Measurements from ENCODE around the gene AANAT.

The AANAT gene

GRCh38 chr17:76469076-76469990 lies 1.9 kb downstream of the AANAT start:
- DNase-seq, result no peak

DNA sequence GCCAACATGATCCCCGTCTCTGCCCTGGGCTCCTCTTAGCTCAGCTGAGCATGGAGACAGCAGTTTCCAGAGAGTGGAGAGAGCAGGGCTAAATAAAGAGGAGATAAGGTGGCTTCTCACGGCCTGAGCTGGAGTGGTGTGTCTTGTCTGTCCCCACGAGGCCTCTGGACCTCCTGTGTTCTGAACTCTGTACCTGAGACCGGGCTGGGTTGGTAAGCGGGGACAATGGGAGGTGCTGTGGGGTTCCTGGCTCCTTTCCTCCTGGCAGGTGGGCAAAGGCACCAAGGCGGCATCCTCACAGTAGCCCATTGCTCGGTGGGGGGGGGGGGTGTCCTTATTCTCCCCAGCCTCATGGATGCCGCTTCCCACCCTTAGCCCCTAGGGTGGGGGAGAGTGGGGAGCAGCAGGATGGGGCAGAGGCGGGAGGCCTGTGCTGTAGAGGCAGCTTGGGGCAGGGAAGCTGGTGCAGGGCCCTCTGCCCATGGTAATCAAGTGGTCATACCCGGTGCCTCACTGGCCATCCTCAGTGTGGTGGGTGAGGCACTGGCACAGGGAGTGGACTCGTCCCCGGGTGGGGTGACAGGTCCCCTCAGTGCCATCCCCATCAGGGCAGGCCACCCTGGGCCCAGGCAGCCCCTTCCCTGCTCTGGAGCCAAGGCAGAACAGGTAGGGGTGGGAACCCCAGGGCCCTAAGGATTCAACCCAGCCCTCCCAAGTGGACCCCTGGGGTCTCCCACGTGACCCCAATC lies 2.8 kb downstream of the AANAT start:
- no peak for DNase-seq

GRCh38 chr17:76471498-76472257 lies 4.3 kb downstream of the AANAT start:
- DNase-seq, result no peak

GRCh38 chr17:76472258-76472645 lies 4.8 kb downstream of the AANAT start:
- DNase-seq, result no peak

- no peak for DNase-seq
Observed at GRCh38 chr17:76472726-76473125, 5.3 kb downstream of the AANAT start.

DNA sequence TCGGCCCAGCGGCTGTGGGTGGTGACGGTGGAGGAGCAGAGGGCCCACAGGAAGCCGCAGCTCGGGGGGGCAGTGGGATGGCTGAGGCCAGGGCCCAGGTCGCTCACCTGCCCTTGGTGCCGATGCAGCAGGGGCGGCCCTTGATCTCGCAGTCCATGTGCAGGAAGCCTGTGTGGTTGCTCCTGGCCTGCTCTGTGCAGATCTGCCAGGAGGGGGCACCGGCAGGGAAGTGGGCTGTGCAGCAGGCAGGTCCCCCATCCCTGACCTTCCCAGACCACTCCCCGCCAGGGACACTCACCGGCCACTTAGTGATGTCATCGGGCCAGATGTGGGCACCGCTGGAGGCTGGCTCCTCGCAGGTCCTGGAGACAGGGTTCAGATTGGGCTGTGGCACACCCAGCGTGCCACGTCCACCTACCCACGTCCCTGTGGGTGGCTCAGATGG lies 6.2 kb downstream of the AANAT start:
- DNase-seq, result no peak

GRCh38 chr17:76474238-76474637 lies 6.8 kb downstream of the AANAT start:
- no peak for DNase-seq

DNA sequence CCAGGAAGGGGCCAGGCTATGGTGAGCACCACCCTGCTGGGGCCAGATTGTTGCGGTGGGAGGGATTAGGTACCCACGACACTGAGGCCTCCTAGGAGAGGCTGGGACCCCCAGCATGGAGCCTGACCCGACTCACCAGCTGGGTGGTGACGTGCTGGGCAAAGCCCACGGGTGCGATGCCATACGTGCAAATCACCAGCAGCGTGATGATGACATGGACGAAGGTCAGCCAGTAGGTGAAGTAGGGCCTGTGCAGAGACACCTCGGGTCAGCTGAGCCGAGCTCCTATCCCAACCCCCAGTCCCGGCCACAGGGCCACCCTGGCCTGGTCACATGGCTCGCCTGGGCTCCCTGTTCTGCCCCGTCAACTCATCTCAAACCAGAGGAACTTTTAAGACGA lies 7.5 kb downstream of the AANAT start:
- DNase-seq, result no peak

DNA sequence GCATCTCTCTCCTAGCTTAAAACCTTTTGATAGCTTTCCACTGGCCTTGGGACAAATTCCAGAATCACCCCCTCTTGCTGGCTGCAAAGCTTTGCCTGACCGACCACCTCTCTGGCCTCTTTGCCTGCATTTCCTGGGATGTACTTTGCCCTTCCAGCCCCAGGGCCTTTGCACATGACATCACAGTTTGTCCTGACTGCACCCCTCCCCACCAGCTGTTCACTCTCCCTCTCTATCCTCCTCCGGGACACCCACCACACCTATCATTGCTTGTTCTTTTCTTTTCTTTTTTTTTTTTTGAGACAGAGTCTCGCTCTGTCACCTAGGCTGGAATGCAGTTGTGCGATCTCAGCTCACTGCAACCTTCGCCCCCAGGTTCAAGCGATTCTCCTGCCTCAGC lies 7.9 kb downstream of the AANAT start:
- no peak for DNase-seq

DNA sequence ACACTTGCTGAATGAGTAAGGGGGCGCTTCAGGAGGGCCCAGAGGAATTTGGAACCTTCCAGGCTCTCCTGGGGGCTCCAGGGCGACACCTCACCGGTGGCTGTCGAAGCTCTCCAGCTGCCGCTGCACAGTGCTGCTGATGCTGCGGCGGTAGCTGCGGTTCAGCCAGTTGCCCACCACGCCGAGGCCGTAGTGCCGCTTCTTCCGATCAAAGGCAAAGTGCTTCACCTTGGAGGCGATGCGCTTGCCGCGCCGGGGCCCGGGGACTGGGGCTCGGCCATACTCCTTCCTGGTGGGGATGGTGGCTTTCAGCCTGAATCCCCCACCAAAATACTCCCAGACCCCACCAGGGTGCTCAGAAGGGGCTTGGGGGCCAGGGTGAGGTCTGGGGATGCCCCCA lies 9.3 kb downstream of the AANAT start:
- no peak for DNase-seq

DNA sequence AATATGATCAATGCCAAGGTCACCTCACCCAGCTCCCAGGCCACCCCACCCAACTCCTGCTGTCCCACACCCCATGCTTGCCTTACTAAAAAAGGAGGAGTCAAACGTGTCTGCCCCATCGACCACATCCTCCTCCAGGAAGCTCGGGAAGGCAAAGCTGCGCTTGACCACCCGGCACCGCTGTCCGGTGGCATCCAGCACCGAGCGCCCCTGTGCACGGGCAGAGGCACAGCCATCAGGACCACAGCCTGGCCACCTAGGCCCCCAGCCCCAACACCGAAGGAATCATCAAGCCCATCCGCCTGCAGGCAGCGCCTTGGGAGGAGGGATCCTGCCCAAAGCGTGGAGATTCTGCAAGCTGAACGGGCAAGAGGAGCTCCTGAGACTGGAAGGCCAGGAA lies 10.2 kb downstream of the AANAT start:
- no peak for DNase-seq

- DNase-seq, result no peak
Observed at GRCh38 chr17:76478097-76478496, 10.7 kb downstream of the AANAT start.

GRCh38 chr17:76478730-76479514 lies 11.5 kb downstream of the AANAT start:
- DNase-seq, result no peak

GRCh38 chr17:76479515-76480060 lies 12.2 kb downstream of the AANAT start:
- DNase-seq, result no peak

DNA sequence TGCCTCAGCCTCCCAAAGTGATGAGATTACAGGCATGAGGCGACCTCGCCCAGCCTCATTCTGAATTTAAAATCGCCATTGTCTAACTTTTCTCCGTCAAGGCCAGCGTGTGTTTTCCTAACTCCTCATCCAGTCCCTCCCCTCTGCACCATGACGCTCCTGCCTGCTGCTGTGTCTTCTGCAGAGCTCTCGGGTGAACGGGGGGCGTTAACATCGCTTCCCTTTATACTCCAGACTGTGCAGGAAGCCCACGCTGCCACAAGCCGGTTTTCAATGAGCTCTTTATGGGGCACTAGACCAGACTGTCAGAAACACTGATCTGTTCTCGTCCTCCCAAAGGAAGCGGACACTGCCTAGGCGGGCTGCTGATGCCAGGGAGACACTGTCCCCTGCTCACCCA lies 13.2 kb downstream of the AANAT start:
- no peak for DNase-seq

DNA sequence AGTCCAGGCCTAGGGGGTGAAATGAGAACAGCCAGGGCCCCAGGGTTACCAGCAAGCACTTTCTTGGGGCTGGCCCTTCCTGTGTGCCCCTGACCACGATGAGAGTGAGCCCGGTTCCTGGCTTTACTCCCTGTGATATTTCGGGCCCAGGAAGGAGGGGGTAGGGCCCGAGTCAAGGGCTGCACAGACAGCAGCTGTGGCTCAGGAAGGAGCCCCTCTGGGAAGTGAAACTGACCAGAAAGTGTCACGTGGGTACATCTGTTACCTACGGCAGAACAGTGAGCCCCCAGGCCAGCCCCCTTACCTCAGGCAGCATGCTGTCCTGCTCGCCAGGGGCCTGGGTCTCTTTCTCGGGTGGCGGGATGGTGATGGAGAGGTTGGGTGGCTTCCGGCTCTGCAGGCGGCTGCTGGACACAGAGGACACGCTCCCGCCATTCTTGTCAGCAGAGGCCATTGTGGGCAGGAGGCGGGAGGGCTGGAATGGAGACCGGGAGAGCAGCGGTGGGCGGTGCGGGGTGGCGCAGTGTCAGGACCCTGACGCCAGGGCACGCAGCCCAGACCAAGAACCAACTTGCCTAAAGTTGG lies 13.8 kb downstream of the AANAT start:
- no peak for DNase-seq

DNA sequence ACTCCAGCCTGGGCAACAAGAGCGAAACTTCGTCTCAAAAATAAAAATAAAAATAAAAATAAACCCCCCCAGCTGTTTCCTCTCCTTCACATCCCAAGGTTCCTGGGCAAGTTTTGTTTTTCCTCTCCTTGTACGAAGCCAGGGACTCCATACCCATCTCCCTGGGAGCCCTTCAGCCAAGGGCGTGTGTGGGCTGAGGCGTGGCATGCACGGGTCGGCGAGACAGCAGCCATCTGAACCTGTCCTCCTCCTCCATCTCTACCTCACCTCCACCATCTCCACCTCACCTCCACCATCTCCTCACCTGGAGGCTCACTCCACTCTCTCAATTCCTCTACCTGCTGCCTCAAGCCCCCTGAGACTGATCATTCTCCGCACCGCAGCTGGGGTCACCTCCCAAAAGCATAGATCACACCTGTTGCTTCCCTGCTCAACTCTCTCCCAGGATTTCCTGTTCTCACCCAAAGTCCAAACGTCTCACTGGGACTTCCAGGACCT lies 16.9 kb downstream of the AANAT start:
- DNase-seq, result no peak

- peak; percentile 17 to 26 for DNase-seq
Observed at GRCh38 chr17:76485569-76485968, 18.2 kb downstream of the AANAT start.

DNA sequence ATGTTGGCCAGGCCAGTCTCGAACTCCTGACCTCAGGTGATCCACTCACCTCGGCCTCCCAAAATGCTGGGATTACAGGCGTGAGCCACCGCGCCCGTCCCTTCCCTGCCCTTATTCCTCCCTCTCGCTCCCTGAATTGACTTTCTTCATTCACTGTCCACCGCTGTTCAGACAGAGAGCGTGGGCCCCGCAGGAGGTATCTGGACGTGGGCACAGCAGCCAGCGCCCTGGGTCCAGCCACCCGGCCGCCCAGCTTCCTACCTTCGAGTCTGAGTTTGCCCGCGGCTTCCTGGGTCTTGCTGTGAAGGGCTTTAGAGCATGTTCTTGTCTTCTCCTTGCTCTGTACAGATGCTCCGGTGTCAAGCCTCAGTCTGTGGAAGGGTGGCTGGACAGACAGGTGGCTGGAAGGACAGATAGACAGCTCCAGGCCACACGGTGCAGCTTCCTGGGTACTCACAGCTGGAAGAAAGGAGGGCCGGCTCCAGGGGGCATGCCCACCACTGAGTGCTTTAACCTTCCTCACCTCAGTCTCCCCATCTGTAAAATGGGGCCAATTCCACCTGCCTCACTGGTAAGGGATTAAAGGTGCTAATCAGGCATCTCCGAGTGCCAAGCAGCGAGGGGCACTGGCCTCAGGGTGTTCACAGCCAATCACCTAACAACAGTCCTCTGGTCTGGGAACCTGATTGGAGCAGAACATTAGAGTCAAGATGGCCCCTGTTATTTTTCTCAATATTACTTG lies 20.2 kb downstream of the AANAT start:
- DNase-seq, result no peak

DNA sequence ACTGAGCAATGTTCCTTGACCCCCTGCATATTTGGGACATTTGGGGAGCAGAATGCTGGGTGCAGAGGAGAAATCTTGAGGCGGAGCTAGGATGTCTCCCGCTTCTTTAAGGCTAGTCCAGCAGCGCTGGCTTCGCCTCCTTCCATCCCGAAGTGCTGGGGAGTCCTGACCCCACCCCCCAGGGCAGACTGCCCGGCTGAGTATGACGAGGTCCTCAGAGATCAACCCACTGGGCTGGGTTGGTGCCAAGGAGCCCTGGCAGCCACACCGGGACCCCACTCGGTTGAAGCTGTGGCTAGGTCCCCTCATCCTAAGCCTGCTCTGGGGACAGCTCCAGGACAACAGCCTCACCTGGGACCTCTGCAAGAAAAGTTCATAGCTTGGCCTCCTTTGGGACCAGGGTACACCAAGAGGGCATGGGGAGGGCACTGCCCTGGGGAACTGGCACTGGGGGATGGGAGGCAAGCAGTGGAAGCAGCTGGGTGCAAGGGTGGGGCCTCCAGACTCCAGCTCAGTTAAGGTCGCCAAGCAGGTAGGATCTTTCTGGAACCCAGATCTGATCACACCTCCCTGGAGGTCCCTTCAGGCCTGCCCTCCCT lies 22.8 kb downstream of the AANAT start:
- DNase-seq, result no peak
